Left colon (tissue), 2 donors: Measurements from ENCODE around the gene NOTCH1. TPM values are rescaled to one million over a fixed set of nuclear protein-coding genes. Genes with fewer than 3 reads are reported as not detected.

Experiments used
- ATAC-seq: fragments of 200-7000 bp; cut with Tn5 transposase; one replicate; pipeline ENCODE4 v1.9.1; 2020; ENCODE audit warnings: mild to moderate bottlenecking, moderate library complexity
- DNase-seq, 2 donors: peaks; one replicate each; pipeline ENCODE4 v3.0.0-alpha.2; 2020
- intact Hi-C, 2 donors: fragments of 100-400 bp; cut with DNase I in 1 of 2; cut with micrococcal nuclease in 1 of 2; formaldehyde crosslinking; loops; one replicate each; pipeline versions ENCODE4 v1.11.2 to v1.14.0; 2022; cut with DNase I, micrococcal nuclease
- total RNA-seq, 2 donors: library from RNA; stranded (reverse); fragmentation: NEBNext Ultra II Directional; extraction: Animal tissue kit (Norgen Biotek cat#: 25700); gene quantifications; one replicate each; pipeline ENCODE4 v1.2.1, GENCODE V29; 2021
- donor health status: DM: no; HTN: no; CAD: no.
- donor health status: DM: yes; HTN: yes; CAD: no.

NOTCH1 gene
- total RNA-seq, 2 donors from 2014 or later = 49.5 to 72.2 TPM

DNA sequence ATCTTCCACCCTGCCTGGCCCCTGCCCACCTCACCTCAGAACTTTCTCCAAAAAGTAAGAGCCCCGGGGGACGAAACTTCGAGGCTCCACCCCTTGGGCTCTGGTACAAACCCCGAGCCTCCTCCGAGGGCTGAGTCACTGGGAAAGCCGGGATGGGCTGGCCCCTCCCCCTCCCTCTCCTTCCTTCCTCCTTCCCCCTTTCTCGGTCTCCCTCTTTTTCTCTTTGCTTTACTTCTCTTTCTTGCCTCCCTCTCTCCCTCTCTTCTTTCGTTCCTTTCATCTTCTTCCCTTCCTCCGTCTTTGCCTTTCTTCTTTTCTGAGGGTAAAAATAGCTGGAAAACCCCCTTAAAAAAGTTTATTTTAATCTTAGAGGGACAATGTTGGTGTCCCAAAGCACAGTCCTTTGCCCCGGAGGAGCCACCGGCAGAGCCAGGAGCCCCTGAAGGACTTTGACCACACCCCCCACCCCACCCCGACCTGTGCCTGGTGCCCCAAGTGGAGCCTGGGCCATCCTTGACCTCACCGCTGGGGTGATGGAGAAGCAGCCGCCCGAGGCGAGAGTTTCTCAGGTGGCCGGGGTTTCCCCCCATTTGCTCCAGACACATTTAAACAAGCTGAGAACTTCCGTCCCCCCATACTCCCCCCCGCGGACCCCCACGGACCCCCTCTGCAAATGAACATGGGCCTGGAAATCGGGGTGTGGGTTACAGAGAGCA is 5.7 kb upstream of the NOTCH1 start:
- intact Hi-C loops = no loop called here
- peak; percentile 72 to 85 for DNase-seq
- ATAC-seq = peak; percentile 14

DNA sequence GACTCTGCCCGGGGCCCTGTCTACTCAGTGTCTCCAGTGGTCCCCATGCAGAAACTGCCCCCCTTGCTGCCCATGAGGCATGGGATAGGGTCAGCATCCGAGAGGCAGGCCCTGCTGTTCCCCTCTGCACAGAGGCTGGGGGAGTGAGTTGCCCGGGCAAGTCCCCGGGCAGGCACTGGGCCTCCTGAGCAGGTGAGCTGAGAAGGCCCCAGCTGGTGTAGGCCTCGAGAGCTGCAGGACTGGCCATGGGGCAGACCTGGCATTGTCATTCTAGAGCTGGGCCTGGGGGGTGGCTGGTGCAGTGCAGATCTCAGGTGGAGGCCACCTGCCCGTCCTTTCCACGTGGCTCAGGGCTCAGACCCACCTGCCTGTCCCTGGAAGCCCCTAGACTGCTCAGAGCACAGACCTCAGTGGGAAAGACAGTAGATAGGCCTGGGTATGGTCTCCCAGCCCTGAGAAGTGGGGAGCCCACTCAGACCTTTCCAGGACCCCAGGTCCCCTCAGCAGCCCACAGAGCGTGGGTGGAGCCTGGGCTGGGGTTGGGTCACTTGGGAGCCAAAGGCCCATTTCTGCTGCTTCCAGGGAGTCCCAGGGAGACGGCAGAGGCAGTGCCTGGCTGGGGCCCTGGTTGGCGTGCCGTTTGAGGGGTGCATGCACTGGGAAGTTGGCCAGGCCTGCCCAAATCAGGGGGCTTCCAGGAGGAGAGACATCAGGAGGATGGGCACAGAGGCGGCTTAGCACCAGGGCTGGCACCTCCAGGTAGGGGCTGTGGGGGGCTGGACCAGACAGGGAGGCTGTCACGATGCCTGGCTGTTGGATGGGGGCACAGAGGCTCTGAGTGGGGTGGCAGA is 4.8 kb upstream of the NOTCH1 start:
- intact Hi-C loops = no loop called here
- ATAC-seq (no peak), DNase-seq (no peak)

DNA sequence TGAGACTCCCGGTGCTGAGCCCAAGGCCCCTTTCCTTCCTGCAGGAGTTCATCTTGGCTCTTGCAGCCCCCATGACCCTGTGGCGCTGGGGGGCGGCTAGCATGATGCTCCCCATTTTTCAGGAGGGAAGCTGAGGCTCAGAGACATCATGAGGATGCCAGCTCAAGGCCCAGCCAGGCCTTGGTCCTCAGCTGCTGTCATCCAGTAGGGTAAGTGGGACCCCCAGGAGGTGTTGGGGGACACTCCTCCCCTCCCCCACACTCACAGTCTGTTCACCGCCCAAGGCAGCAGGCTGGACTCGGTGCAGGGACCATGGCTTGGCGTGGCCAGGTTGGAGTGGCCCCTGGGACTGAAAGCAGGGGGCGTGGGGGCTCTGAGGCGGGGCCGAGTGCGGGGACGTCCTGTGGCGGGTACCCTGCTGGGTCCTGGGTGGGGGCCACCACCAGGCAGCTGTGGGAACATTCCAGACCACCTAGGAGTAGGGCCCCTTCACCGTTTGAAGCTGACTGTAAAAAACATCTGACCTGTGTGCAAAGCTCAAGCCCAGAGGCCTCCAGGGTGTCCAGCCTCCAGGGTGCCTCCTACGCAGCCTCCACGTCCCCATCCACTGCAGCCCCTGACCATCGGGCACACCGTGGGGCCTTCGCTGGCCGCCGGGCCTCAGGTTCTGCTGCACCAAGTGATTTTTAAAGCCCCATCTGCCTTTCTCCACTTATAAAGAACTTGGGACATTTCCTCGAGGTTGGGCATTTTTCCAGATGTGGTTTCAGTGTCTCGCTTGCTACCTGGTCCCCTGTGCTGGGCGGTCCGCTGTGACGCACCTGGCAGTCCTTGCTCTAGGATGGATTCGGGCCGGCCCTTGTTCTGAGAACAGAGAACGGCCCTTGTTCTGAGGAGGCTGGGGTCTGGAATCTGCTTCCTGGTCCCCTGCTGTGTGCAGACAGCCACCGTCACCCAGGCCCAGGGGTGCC is 3.4 kb upstream of the NOTCH1 start:
- DNase-seq (no peak), ATAC-seq (no peak)
- intact Hi-C loops = no loop called here

DNA sequence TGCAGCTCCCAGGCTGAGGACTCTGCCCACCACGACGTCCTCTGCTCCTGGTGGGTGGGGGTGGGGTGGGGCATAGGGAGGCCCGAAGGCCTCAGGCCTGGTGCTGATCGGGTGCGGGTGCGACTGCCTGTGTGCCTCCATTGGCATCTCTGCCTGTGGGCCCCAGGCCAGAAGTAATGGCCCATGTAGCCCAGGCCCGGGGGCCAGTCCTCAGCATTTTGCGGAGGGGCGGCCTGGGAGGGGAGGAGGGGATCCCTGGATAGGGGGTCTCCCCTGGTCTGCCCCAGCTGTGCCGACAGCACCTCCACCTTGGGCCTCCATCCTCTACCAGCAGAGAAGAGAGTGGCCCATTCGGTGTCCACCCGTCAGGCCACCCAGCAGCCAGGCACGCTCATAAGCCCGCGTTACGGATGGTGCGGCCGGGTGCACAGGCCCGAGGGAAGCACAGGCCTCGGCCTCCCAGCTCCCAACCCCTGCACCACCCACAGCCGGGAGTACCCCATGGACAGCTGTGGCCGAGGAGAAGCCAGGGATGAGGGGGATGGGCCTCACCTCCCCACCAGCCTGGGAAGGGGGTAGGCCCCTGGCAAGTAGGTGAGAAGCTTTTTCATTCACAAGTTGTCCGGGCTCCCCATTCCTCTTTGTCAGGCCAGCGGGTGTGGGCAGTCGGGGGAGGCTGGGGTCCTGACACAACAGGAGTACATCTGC is 1.8 kb upstream of the NOTCH1 start:
- intact Hi-C loops = no loop called here
- no peak for ATAC-seq
- DNase-seq = no peak

DNA sequence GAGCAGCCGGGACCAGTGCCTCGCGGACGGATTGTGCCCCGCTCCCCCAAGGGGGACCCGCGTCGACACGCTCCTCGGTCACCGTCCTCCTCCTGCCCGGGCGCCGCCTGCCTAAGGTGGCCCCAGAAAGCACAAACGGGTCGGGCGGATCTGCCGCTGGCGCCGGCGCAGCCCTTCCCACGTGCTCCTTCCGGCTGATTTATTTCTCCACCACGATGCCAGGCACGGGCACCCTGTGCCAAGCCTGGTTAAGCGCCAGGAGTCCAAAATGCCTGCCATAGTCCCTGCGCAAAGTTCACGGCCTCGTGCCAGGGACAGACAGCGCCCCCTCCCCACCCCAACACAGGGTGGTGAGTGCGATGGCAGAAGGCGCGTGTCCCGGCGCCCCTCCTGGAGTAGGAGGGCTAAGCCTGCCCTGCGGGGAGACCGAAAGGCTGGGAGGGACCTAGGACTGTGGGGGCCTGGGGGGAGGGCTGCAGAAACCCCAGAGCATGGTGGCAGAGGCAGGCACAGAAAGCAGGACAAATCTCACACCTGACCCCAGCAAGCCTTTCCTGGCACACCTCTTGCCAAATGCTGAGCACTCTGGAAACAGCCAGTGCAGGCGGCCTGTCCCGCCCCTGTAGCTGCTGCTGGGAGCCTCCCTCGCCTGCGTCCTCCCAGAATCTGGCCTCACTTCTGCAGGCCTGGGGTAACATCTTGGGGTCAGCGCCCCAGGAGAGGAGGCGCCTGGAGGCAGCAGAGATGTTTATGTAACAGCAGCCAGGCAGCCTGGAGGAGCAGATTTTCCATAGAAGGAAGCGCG is 1.1 kb upstream of the NOTCH1 start:
- intact Hi-C loops = no loop called here
- ATAC-seq (peak; percentile 52), DNase-seq (peak; percentile 81 to 89)

DNA sequence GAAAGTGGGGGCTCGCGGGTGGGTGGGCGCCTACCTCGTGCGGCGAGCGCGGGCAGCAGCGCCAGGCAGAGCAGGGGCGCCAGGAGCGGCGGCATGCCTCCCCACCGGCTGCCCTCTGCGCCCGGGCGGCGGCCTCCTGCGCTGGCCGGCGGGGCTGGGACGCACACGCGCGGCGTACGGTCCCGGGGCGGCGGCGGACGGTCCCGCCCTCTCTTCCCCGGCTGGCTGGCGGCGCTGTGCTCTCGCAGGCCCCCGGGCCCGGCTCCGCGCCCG is 220 bp downstream of the NOTCH1 start:
- intact Hi-C loops = no loop called here
- no peak for ATAC-seq
- no peak for DNase-seq

DNA sequence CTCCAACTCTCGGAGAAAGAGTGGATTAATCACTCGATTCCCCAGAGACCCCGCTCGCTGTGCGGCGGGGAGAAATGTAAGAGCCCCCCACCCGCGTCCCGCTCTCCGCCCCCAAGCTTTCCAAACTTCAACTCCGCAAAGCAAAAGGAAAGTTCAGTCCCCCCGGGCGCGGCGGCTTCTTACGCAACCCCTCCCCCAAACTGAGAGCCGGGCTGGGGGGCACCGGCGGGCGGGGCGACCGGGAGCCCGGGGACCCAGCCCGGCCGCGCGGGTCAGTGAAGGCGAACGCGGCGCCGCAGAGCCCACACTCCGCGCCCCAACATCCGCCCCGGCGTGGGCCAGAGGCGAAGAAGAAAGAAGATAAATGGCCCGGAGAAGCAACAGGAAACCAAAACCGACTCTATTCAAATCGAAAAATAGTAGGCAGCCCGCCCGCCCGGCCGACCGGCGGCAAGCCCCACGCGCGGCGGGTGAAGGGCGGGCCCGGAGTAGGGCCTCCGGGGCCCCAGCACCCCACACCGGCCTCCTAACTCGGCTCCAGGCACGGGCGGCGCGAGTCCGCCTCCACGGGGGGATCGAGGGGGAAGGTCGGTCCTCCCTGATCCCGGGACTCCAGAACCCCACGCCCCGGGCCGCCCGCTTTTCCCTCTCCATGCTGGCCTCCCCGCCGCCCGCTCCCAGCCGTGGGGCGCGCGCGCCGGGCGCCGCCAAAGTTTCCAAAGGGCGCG is 720 bp downstream of the NOTCH1 start:
- ATAC-seq (no peak), DNase-seq (peak in 1 of 2 donors; percentile 65)
- intact Hi-C loops = no loop called here

DNA sequence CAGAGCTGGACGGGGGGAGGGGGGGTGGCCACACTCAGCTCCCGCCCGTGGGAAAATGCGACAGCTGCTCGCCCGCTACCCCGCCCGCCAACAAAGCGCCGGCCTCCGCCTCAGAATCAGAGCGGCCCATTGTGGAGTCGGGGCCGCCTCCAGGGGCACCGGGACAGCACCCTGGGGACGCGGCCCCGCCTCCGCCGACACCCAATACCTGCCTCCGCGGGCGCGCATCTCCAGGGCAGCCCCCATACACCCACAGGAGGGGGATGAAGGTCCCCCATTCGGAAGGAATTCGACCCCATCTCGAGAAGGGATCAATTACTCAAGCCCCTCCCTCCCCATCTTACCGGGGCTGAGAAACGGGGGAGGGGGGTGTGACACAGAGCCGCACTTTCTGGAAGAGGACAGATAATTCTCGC is 1.3 kb downstream of the NOTCH1 start:
- peak; percentile 80 to 85 for DNase-seq
- intact Hi-C loops = no loop called here
- ATAC-seq = peak; percentile 22

DNA sequence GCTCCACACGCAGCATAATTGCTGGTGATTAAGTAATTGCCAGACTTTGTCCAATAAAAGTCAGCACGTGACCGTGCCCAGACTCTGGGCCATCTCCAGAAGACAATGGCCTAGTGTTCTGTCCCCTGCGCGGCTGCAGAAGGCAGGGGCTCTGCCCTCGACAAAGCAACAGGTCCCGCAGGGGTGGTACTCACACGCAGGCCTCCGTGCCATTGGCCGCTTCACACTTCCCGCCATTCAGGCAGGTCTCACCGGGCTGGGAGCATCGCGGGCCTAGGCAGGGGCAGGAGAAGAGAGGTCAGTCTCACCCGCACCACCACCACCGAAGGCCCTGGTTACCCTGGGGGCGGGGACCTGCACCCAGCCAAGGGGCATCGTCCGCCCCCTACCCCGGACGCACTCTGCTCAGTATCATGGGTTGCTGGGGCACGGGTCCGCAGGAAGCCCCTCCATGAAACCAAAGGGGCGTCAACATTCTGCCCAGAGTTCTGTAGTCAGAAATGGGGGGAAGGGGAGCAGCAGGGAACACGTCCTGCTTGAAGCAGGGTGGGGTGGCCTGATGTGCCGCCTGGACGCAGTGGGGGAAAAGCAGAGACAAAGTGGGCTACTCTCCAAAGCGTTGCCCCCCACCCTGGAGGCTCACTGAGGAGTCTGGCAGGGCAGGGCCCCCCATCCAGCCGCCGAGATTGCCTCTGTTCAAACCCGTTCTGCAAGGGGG is 1.9 kb downstream of the NOTCH1 start:
- intact Hi-C loops = no loop called here
- DNase-seq (peak; percentile 78 to 89), ATAC-seq (peak; percentile 44)

DNA sequence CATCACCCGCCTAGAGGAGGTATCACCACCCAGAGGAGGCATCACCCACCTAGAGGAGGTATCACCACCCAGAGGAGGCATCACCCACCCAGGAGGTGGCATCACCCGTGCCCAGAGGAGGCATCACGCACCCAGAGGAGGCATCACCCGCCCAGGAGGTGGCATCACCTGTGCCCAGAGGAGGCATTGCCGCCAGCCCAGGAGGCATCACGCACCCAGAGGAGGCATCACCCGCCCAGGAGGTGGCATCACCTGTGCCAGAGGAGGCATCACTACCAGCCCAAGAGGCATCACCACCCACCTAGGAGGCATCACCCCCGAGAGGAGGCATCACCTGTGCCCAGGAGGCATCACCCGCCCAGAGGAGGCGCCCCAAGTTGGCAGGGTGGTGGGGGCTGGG is 2.6 kb downstream of the NOTCH1 start:
- peak in 1 of 2 donors; percentile 35 for DNase-seq
- intact Hi-C loops = no loop called here
- no peak for ATAC-seq

DNA sequence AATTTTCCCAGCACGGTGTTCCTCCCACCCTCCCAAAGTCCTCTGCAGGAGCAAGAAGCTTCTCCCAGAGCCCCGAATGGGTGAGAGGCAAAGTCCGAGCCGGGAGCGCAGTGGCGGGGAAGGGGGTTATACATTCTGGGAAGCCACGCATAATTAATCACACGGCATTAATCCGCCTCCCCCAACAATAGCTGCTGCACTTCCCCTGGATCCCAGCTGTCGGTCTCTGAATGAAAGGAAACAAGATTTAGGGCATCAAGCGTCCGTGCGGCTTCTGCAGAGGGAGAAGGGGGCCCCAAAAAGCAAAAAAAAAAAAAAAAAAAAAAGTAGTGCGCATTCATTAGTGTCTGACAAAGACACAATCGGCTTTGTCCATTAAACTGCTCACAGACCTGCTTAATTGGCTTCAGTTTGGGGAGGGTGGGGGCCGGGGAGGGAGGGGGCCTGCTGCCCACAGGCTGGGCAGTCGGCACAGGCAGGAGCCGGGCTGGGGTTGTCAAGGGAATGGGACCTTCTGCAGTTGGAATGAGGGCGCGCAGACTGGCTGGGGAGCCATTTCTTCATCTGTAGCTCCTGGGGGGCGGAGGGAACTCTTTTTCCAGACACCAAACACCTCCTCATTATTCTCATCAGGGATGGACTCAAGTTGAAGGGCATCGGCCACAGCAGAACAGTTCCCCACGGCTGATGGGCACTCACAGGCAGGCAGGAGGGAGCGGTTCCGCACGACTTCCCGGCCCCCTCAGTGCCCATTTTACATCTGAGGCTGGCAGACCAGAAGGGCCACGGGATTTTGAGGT is 3.4 kb downstream of the NOTCH1 start:
- intact Hi-C loops = no loop called here

DNA sequence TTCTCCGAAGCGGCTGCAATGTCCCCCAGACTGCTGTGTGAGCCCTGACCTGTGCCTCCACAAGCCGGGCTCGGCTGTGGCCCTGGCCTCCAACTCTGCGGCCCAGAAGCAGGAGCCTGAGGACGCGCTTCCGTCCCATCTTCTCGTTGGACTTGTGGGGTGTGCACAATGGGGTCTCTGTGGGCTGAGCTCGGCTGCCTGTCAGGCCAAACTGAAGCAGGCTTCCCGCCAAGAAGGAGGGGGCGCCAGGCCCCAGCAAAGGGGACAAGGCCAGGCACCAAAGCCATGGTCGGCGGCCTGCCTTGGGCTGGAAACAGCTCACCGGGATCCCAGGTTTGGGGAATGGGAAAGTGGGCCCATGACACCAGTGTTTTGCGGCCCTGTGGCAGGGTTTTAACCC is 4.1 kb downstream of the NOTCH1 start:
- intact Hi-C loops = no loop called here
- DNase-seq = peak in 1 of 2 donors; percentile 24
- ATAC-seq = no peak

More for the DNA sequence above, 3.4 kb downstream of the NOTCH1 start:
- DNase-seq (peak in 1 of 2 donors; percentile 17), ATAC-seq (no peak)

DNA sequence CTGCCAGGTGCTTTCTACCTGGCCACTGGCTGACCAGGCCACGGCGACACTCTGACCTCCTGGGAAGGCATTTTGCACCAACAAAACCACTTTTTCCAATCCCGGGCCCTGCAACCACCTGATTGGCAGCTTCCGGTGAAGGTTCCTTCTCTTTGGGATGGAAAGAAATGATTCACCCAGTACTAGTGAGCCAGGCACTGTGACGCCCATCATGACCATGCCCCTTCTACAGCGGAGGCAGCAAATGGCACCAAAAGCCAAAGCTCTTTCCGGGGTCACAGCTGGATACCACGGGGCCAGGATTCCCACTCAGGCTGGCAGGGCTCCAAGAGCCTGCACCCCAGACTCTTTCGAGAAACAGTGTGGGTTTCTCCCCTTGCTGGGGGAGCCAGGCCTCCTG is 4.7 kb downstream of the NOTCH1 start:
- ATAC-seq = no peak

DNA sequence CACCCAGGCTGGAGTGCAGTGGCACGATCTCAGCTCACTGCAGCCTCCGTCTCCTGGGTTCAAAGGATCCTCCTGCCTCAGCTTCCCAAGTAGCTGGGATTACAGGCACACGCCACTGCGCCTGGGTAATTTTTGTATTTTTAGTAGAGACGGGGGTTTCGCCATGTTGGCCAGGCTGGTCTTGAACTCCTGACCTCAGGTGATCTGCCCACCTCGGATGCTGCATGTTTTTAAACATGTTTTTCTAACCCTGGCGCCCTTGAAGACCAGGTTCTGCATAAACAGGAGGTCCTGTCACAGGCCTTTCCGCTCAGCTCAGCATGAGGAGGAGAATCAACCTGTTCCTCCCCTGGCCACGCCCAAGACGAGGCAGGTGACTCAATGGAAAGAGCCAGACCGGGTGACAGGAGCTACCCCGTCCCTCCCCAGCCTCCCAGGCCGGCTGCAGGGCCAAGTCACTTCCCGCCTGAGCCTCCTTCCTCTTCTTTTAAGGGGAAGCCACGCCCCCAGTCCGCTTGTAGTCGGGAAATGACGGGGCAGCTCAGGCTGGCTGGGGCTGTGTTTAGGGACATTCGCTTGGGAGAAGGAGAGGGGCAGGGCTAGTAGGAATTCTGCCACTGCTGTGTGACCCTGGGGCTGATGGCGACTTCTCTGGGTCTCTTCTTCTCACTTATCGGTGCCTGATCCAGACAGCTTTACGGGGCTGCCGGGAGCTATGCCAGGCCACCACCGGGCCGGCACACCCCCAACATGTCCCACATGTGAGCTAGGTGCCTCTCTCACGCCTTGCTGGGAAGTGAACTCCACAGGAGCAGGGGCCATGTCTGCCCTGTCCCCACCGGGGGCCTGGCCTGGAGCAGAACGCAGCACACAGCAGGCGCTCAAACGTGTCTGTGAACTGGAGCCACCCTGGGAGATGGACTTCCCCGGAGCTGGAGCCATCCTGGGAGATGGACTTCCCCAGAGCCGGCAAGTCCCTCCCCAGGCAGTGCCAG is 6.1 kb downstream of the NOTCH1 start:
- ATAC-seq (peak; percentile 70), DNase-seq (peak; percentile 97 to 99)
- intact Hi-C loops = no loop called here

More for the DNA sequence above, 4.7 kb downstream of the NOTCH1 start:
- intact Hi-C loops = no loop called here
- DNase-seq = no peak
